BE2C (cell line): ENCODE results near the gene SOST.

Experiments used
- DNase-seq: peaks from one replicate; pipeline ENCODE4 v3.0.0-alpha.2; 2020
- H3K27me3 ChIP-seq: fragments of 250-450 bp; sonication (Bioruptor Pico); 2 replicates; pipeline ENCODE4 v1.5.1; 2020; ENCODE audit warnings: mild to moderate bottlenecking
- H3K36me3 ChIP-seq: fragments of 250-450 bp; sonication (Bioruptor Pico); 2 replicates; pipeline ENCODE4 v1.5.1; 2020; ENCODE audit warnings: mild to moderate bottlenecking
- H3K4me1 ChIP-seq: fragments of 250-450 bp; sonication (Bioruptor Pico); 2 replicates; pipeline ENCODE4 v1.5.1; 2020
- H3K4me3 ChIP-seq: 2 replicates; pipeline ENCODE4 v1.5.1; 2011; ENCODE audit warnings: low read depth, low read length
- H3K9me3 ChIP-seq: fragments of 250-450 bp; sonication (Bioruptor Pico); 2 replicates; pipeline ENCODE4 v1.5.1; 2020
- CTCF ChIP-seq: IDR thresholded peaks from 2 replicates; pipeline ENCODE4 v1.5.1; 2012; ENCODE audit warnings: mild to moderate bottlenecking, low read depth, low read length

SOST gene

GRCh38 chr17:43779145-43780125, 20.8 kb upstream of the SOST start:
- no peak for DNase-seq
- Histone ChIP-seq H3K4me1 (no peaks in the 10 kb centered on the region), H3K27me3 (peaks cover 42% of the 10 kb centered on the region), H3K9me3 (no peaks in the 10 kb centered on the region), H3K4me3 (peak overlapping the region; percentile 82), H3K36me3 (peaks cover 14% of the 10 kb centered on the region)
- peak; percentile 5; the same call in 1 of the 2 replicates for TF ChIP-seq CTCF

- peak within 1 kb of the TSS; percentile 82 for H3K4me3 ChIP-seq
- no peaks in the 10 kb centered on the region for H3K4me1 ChIP-seq
- no peak for TF ChIP-seq CTCF
- no peaks in the 10 kb centered on the region for H3K9me3 ChIP-seq
- H3K36me3 ChIP-seq: peaks cover 20% of the 10 kb centered on the region
- DNase-seq: peak; percentile 93
- H3K27me3 ChIP-seq: peaks cover 37% of the 10 kb centered on the region
Observed at GRCh38 chr17:43778337-43779144, 19.9 kb upstream of the SOST start, which contains the start of gene DUSP3. Gene DUSP3 (minus strand): TSS chr17:43778977. CDS start chr17:43778924, 53 bp downstream.

GRCh38 chr17:43774304-43775250, 16.0 kb upstream of the SOST start:
- H3K27me3 ChIP-seq: peaks cover 6% of the 10 kb centered on the region
- no peak overlapping the region for H3K4me3 ChIP-seq
- no peak for DNase-seq
- no peak for TF ChIP-seq CTCF
- H3K36me3 ChIP-seq: peaks cover 46% of the 10 kb centered on the region
- no peaks in the 10 kb centered on the region for H3K9me3 ChIP-seq
- H3K4me1 ChIP-seq: no peaks in the 10 kb centered on the region

- no peak overlapping the region for H3K4me3 ChIP-seq
Observed at GRCh38 chr17:43772877-43773648, 14.5 kb upstream of the SOST start.

More at GRCh38 chr17:43772877-43773648, 14.5 kb upstream of the SOST start:
- peaks cover 51% of the 10 kb centered on the region for H3K36me3 ChIP-seq
- no peaks in the 10 kb centered on the region for H3K4me1 ChIP-seq
- H3K27me3 ChIP-seq: no peaks in the 10 kb centered on the region
- H3K9me3 ChIP-seq: no peaks in the 10 kb centered on the region
- DNase-seq: no peak
- no peak for TF ChIP-seq CTCF
